Muscle layer of colon (tissue), 2 donors: Measurements from ENCODE around the gene TXNDC2.
A peak's percentile ranks its signal among the peaks of the same experiment; 100 is the strongest.
"Not testable (repeated sequence)": the region's sequence is repeated elsewhere in the genome, so short reads cannot be mapped to it uniquely, and the experiment has no call there.

Source experiments
- H3K27ac ChIP-seq: one replicate; pipeline ENCODE4 v1.7.0; 2013; ENCODE audit warnings: low read depth, mild to moderate bottlenecking, low read length, moderate library complexity
- H3K27me3 ChIP-seq, 2 donors: one replicate each; pipeline ENCODE4 v1.7.0; 2013; ENCODE audit warnings: low read length in 2 of 2, mild to moderate bottlenecking in 2 of 2; ENCODE audit not compliant: insufficient read depth in 2 of 2, control insufficient read depth in 1 of 2
- H3K36me3 ChIP-seq: one replicate; pipeline ENCODE4 v1.7.0; 2013; ENCODE audit warnings: mild to moderate bottlenecking, low read length; ENCODE audit not compliant: insufficient read depth
- H3K4me1 ChIP-seq: one replicate; pipeline ENCODE4 v1.7.0; 2013; ENCODE audit warnings: mild to moderate bottlenecking, low read length; ENCODE audit not compliant: insufficient read depth
- H3K4me3 ChIP-seq, 2 donors: one replicate each; pipeline ENCODE4 v1.7.0; 2013; ENCODE audit warnings: low read length in 2 of 2, low read depth in 1 of 2, mild to moderate bottlenecking in 1 of 2, moderate library complexity in 1 of 2
- H3K9ac ChIP-seq: one replicate; pipeline ENCODE4 v1.7.0; 2013; ENCODE audit warnings: low read length
- H3K9me3 ChIP-seq: one replicate; pipeline ENCODE4 v1.7.0; 2013; ENCODE audit warnings: mild to moderate bottlenecking, low read length
- donor health status: abdominal sarcoma.
- donor health status: Adenocarcinoma of cecum.

TXNDC2 gene

DNA sequence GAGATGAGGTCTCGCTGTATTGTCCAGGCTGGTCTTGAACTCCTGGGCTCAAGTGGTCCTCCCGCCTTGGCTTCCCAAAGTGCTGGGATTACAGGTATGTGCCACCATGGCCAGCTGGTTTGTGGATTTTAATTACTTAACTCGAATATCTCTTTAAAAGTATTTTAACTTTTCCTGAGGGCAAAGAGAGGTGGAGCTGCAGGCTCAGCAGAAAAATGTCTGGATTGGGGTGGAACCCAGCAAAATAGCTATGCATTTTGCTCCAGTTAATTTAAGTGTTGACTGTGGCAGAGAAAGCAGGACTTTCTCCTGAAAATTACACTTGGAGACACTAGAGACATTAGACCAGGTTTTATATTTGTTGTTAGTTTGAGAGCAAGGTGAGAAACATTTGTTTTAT, 35.5 kb upstream of the TXNDC2 start:
- H3K9me3 ChIP-seq: no peaks in the 10 kb centered on the region
- H3K27ac ChIP-seq: no peak overlapping the region
- H3K27me3 ChIP-seq: no peaks in the 10 kb centered on the region
- no peak overlapping the region for H3K4me3 ChIP-seq
- H3K36me3 ChIP-seq: no peaks in the 10 kb centered on the region
- H3K9ac ChIP-seq: no peak overlapping the region
- H3K4me1 ChIP-seq: peaks cover 33% of the 10 kb centered on the region

GRCh38 chr18:9851511-9851910, 34.3 kb upstream of the TXNDC2 start:
- H3K36me3 ChIP-seq: no peaks in the 10 kb centered on the region
- H3K4me1 ChIP-seq: peaks cover 42% of the 10 kb centered on the region
- H3K27me3 ChIP-seq: no peaks in the 10 kb centered on the region
- no peak overlapping the region for H3K9ac ChIP-seq
- no peaks in the 10 kb centered on the region for H3K9me3 ChIP-seq
- no peak overlapping the region for H3K4me3 ChIP-seq
- H3K27ac ChIP-seq: no peak overlapping the region

DNA sequence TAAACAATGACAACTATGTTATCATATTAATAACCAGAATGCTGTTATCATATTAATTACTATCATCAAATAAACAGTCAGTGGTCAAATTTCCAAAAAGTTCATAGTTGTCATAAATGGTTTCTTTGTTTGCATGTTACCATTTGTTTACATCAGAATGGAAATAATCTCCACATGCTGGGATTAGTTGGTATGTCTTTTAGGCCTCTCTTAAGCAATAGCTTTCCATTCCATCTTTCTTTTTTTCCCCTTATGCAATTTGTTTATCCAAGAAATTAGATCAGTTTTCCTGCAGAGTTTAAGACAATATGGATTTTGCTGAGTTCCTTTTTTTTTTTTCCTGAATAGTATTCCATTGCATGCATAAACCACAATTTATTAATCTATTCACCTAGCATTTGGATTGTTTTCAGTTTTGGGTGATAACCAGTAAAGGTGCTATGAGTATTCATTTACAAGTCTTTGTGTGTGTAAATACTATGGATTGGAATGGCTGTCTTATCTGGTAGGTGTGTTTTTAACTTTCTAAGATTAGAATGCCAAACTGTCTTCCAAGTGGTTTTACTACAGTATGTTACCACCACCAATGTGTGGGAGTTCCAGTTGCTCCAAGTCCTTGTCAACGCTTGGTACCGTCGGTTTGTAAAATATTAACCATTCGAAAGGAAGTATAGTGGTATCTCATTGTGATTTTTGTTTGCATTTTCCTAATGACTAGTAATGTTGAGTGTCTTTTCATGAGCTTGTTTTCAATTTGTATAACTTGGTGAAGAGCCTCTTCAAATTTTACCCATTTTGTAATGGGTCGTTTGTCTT, 33.3 kb upstream of the TXNDC2 start:
- Histone ChIP-seq H3K27ac (no peak overlapping the region), H3K9me3 (no peaks in the 10 kb centered on the region), H3K9ac (no peak overlapping the region), H3K36me3 (no peaks in the 10 kb centered on the region), H3K4me1 (peaks cover 42% of the 10 kb centered on the region), H3K27me3 (no peaks in the 10 kb centered on the region), H3K4me3 (no peak overlapping the region)

DNA sequence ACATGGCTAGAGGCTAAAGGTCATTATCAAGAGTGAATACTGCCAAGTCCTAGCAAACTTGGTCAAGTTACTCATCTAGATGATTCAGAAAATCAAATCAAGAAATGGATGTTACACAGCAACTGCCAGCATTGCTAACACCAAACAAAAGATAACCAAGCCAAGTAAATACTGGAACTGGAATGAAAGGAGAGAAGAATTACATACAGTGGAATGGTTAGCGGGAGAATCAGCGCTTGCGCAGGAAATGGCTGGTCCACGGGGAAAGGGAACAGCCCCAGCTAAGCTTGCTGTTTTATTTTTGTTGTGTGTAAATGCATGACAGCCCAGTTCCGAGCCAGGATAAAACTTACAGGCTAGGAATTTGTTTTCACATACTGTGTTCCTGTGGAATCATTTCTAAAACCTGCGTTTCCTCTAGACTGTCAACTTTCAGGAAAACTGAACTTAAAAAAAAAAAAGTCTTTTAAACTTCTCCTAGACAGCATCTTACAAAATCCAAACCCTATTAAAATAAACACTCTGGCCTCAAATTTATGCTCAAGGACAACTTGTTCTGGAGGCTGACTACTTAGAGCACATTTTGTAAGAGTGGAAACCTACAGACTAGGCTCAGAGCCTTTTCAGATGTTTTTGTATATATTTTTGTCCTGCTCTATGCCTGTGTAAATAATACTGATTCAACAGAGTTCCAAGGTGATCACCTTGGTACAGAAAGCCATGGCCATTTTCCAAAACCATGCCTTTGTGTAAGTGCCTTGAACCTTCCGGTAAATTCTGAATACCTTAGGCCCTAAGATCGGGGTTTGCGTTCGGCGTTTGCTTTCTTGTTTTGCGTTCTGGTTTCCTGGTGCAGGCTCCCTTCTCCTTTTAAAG, 30.7 kb upstream of the TXNDC2 start:
- Histone ChIP-seq H3K27ac (peak overlapping the region; percentile 89), H3K9ac (no peak overlapping the region)

GRCh38 chr18:9855681-9856080, 30.1 kb upstream of the TXNDC2 start:
- H3K27ac ChIP-seq: peak overlapping the region; percentile 66
- no peaks in the 10 kb centered on the region for H3K36me3 ChIP-seq
- no peaks in the 10 kb centered on the region for H3K9me3 ChIP-seq
- peaks cover 30% of the 10 kb centered on the region for H3K4me1 ChIP-seq
- no peaks in the 10 kb centered on the region for H3K27me3 ChIP-seq
- H3K4me3 ChIP-seq: no peak overlapping the region
- no peak overlapping the region for H3K9ac ChIP-seq

More for the DNA sequence above, 30.7 kb upstream of the TXNDC2 start:
- H3K9me3 ChIP-seq: no peaks in the 10 kb centered on the region
- H3K27me3 ChIP-seq: no peaks in the 10 kb centered on the region
- H3K36me3 ChIP-seq: no peaks in the 10 kb centered on the region
- H3K4me1 ChIP-seq: peaks cover 30% of the 10 kb centered on the region
- no peak overlapping the region for H3K4me3 ChIP-seq

DNA sequence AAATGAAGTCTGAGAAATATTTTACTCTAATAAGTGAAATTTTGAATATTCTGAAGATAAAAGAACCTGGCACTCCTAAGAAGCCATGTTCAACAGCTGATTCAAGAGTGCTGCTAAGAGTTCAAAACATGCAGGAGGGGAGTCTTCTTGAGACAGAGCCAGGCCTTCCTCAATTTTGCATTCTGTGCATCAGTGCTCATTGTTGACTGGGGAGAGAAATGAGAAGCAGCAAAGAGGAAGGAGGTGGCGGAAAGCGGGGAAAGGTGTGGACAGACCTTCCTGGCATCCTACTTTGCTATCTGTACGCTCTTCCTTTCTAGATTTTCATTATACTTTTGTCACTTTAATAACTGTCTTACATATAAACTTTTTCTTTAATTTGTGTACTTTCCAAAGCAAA, 29.7 kb upstream of the TXNDC2 start:
- no peaks in the 10 kb centered on the region for H3K9me3 ChIP-seq
- H3K4me3 ChIP-seq: no peak overlapping the region
- peak overlapping the region; percentile 66 for H3K27ac ChIP-seq
- H3K9ac ChIP-seq: no peak overlapping the region
- H3K36me3 ChIP-seq: no peaks in the 10 kb centered on the region
- H3K27me3 ChIP-seq: no peaks in the 10 kb centered on the region
- peaks cover 30% of the 10 kb centered on the region for H3K4me1 ChIP-seq

GRCh38 chr18:9857479-9857998, 28.2 kb upstream of the TXNDC2 start:
- H3K27me3 ChIP-seq, H3K9me3 ChIP-seq, H3K9ac ChIP-seq, H3K4me3 ChIP-seq, H3K36me3 ChIP-seq: not testable (repeated sequence)
- H3K4me1 ChIP-seq: peaks cover 30% of the 10 kb centered on the region
- H3K27ac ChIP-seq: peak overlapping the region; percentile 66

DNA sequence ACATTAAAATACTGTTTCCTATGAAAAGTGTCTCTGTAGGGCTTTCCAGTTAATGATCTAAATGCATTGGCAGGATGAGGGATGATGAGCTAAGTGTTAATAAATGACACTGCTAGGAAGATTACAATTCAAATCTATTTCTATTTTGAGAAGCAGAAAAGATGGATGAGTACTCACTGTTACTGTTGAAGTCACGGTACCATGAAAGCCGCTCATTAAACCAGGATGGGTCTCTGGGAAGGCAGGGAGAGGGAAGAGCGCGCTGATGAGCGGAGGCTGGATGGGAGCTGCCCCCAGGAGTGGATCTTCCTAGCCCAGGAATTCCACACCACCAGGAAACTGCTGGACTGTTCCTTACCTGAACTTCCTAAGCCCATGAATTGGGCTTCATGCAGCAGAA, 27.1 kb upstream of the TXNDC2 start:
- H3K4me1 ChIP-seq: peaks cover 30% of the 10 kb centered on the region
- no peaks in the 10 kb centered on the region for H3K9me3 ChIP-seq
- H3K4me3 ChIP-seq: no peak overlapping the region
- H3K27ac ChIP-seq: no peak overlapping the region
- no peaks in the 10 kb centered on the region for H3K36me3 ChIP-seq
- H3K27me3 ChIP-seq: no peaks in the 10 kb centered on the region
- H3K9ac ChIP-seq: no peak overlapping the region

- Histone ChIP-seq H3K9me3 (no peaks in the 10 kb centered on the region), H3K4me3 (no peak overlapping the region), H3K36me3 (no peaks in the 10 kb centered on the region), H3K4me1 (peaks cover 29% of the 10 kb centered on the region), H3K27ac (no peak overlapping the region), H3K27me3 (no peaks in the 10 kb centered on the region), H3K9ac (no peak overlapping the region)
Observed at GRCh38 chr18:9859232-9859631, 26.5 kb upstream of the TXNDC2 start.

- Histone ChIP-seq H3K27me3 (no peaks in the 10 kb centered on the region), H3K4me1 (peaks cover 14% of the 10 kb centered on the region), H3K9ac (no peak overlapping the region), H3K9me3 (no peaks in the 10 kb centered on the region), H3K4me3 (no peak overlapping the region), H3K27ac (no peak overlapping the region), H3K36me3 (no peaks in the 10 kb centered on the region)
Observed at GRCh38 chr18:9860682-9861081, 25.1 kb upstream of the TXNDC2 start.

DNA sequence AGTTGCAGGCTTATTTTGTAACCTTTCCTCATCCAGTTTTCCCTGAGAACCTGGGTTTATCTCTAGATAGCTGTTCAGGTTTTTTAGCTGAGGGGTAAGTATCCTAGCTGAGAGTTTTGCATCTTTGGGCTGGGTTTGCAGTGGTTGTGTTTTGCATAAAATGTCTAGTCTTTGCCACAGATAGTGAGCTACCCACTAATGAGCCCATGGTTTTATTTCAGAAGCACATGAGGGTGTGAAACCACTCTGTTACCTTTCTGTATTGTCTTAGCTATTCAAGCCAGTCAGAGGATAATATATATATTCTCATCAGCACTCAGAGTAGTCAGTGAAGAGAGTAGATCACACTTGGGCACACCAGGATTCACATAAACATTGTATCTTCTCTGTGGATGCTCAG, 24.6 kb upstream of the TXNDC2 start:
- H3K36me3 ChIP-seq: no peaks in the 10 kb centered on the region
- H3K4me1 ChIP-seq: peaks cover 10% of the 10 kb centered on the region
- H3K9me3 ChIP-seq: no peaks in the 10 kb centered on the region
- no peaks in the 10 kb centered on the region for H3K27me3 ChIP-seq
- H3K27ac ChIP-seq: no peak overlapping the region
- H3K4me3 ChIP-seq: no peak overlapping the region
- H3K9ac ChIP-seq: no peak overlapping the region
